Trophoblast cell (in vitro differentiated cells and primary cell): ENCODE data around the gene GRB14.
"Not testable (repeated sequence)": the region's sequence is repeated elsewhere in the genome, so short reads cannot be mapped to it uniquely, and the experiment has no call there.

Experiments
- DNase-seq, 2 donors: peaks; one replicate each; pipeline ENCODE4 v3.0.0-alpha.2; 2016
- H2AFZ ChIP-seq: 2 replicates; pipeline ENCODE4 v1.6.1; 2013; ENCODE audit warnings: low read length, moderate library complexity, mild to moderate bottlenecking; ENCODE audit not compliant: insufficient read depth, poor library complexity
- H2AK5ac ChIP-seq: 2 replicates; pipeline ENCODE4 v1.6.1; 2013; ENCODE audit warnings: mild to moderate bottlenecking, low read length
- H2BK120ac ChIP-seq: 2 replicates; pipeline ENCODE4 v1.6.1; 2013; ENCODE audit warnings: low read length, mild to moderate bottlenecking, moderate library complexity; ENCODE audit not compliant: insufficient read depth, poor library complexity
- H2BK12ac ChIP-seq: 2 replicates; pipeline ENCODE4 v1.6.1; 2013; ENCODE audit warnings: mild to moderate bottlenecking, low read length, moderate library complexity
- H2BK5ac ChIP-seq: 2 replicates; pipeline ENCODE4 v1.6.1; 2013; ENCODE audit warnings: low read length, low read depth, moderate library complexity, mild to moderate bottlenecking; ENCODE audit not compliant: poor library complexity
- H3K14ac ChIP-seq: 2 replicates; pipeline ENCODE4 v1.6.1; 2013; ENCODE audit warnings: mild to moderate bottlenecking, low read length
- H3K18ac ChIP-seq: 2 replicates; pipeline ENCODE4 v1.6.1; 2013; ENCODE audit warnings: mild to moderate bottlenecking, low read length
- H3K23ac ChIP-seq: 2 replicates; pipeline ENCODE4 v1.6.1; 2013; ENCODE audit warnings: low read length
- H3K27ac ChIP-seq: 2 replicates; pipeline ENCODE4 v1.5.1; 2013; ENCODE audit warnings: low read depth, mild to moderate bottlenecking, inconsistent platforms, low read length, moderate library complexity
- H3K27me3 ChIP-seq: 2 replicates; pipeline ENCODE4 v1.6.1; 2013; ENCODE audit warnings: inconsistent platforms, mild to moderate bottlenecking, low read length, moderate library complexity; ENCODE audit not compliant: insufficient read depth
- H3K36me3 ChIP-seq, 2 experiments: 1 replicate in 1 of 2; 2 replicates in 1 of 2; pipeline ENCODE4 v1.6.1; 2013; ENCODE audit warnings: low read length in 2 of 2, mild to moderate bottlenecking in 2 of 2, moderate library complexity in 1 of 2; ENCODE audit not compliant: insufficient read depth in 2 of 2, control insufficient read depth in 1 of 2
- H3K4ac ChIP-seq: 2 replicates; pipeline ENCODE4 v1.6.1; 2013; ENCODE audit warnings: low read depth, mild to moderate bottlenecking, low read length, moderate library complexity
- H3K4me1 ChIP-seq, 2 experiments: 1 replicate in 1 of 2; 2 replicates in 1 of 2; pipeline ENCODE4 v1.6.1; 2013; ENCODE audit warnings: low read length in 2 of 2, mild to moderate bottlenecking in 2 of 2, moderate library complexity in 1 of 2; ENCODE audit not compliant: insufficient read depth in 2 of 2, control insufficient read depth in 1 of 2
- H3K4me2 ChIP-seq: 2 replicates; pipeline ENCODE4 v1.6.1; 2013; ENCODE audit warnings: inconsistent platforms, mild to moderate bottlenecking, low read length, moderate library complexity
- H3K4me3 ChIP-seq: 2 replicates; pipeline ENCODE4 v1.5.1; 2013; ENCODE audit warnings: mild to moderate bottlenecking, low read depth, low read length, inconsistent platforms
- H3K79me1 ChIP-seq: one replicate; pipeline ENCODE4 v1.6.1; 2013; ENCODE audit warnings: low read length
- H3K79me2 ChIP-seq: 2 replicates; pipeline ENCODE4 v1.6.1; 2013; ENCODE audit warnings: low read length, mild to moderate bottlenecking; ENCODE audit not compliant: control insufficient read depth, insufficient read depth, poor library complexity
- H3K9ac ChIP-seq: 2 replicates; pipeline ENCODE4 v1.6.1; 2013; ENCODE audit warnings: mild to moderate bottlenecking, low read length
- H3K9me3 ChIP-seq: 2 replicates; pipeline ENCODE4 v1.6.1; 2013; ENCODE audit warnings: low read depth, mild to moderate bottlenecking, control low read depth, inconsistent platforms, low read length; ENCODE audit not compliant: insufficient read depth
- H4K12ac ChIP-seq: 2 replicates; pipeline ENCODE4 v1.6.1; 2013; ENCODE audit warnings: low read depth, mild to moderate bottlenecking, low read length, moderate library complexity
- H4K8ac ChIP-seq: 2 replicates; pipeline ENCODE4 v1.6.1; 2013; ENCODE audit warnings: low read depth, mild to moderate bottlenecking, low read length, moderate library complexity
- H4K91ac ChIP-seq: one replicate; pipeline ENCODE4 v1.6.1; 2013; ENCODE audit warnings: low read depth, mild to moderate bottlenecking, low read length, moderate library complexity
- WGBS: extraction: QIAGEN DNeasy Blood & Tissue Kit; methylation state at CpG from one replicate; pipeline ENCODE4 v1.1.7; 2013; ENCODE audit warnings: missing lambda C conversion rate; ENCODE audit not compliant: insufficient read length, insufficient coverage; ENCODE audit errors: extremely low coverage; 5-methylcytosine and 5-hydroxymethylcytosine counted together

GRB14 gene

GRCh38 chr2:164473021-164473420 is 148.3 kb downstream of the GRB14 start:
- Histone ChIP-seq H3K9ac (no peak overlapping the region), H3K23ac (no peak overlapping the region), H2AK5ac (no peak overlapping the region), H3K27ac (no peak overlapping the region), H3K4me2 (no peak overlapping the region), H3K4me1 (no peaks in the 10 kb centered on the region), H2BK12ac (no peak overlapping the region), H3K14ac (no peak overlapping the region), H2AFZ (no peak overlapping the region), H4K12ac (no peak overlapping the region), H3K4me3 (no peak overlapping the region), H3K79me1 (no peaks in the 10 kb centered on the region), H3K79me2 (no peaks in the 10 kb centered on the region), H3K27me3 (no peaks in the 10 kb centered on the region), H3K18ac (no peak overlapping the region), H2BK120ac (no peak overlapping the region), H4K8ac (no peak overlapping the region), H3K4ac (no peak overlapping the region), H3K9me3 (no peaks in the 10 kb centered on the region), H2BK5ac (no peak overlapping the region), H3K36me3 (no peaks in the 10 kb centered on the region), H4K91ac (no peak overlapping the region)
- no peak for DNase-seq
- no CpG with 5 or more reads among the region's 1 CpG for WGBS

GRCh38 chr2:164465047-164465446 is 156.2 kb downstream of the GRB14 start:
- not testable (repeated sequence) for DNase-seq, H3K79me2 ChIP-seq, H3K4me2 ChIP-seq, H3K27ac ChIP-seq, H3K36me3 ChIP-seq, H3K4me3 ChIP-seq, H3K9ac ChIP-seq, H4K91ac ChIP-seq, H3K4ac ChIP-seq, H3K18ac ChIP-seq, H3K27me3 ChIP-seq, H2AFZ ChIP-seq, H3K23ac ChIP-seq, H3K14ac ChIP-seq, H2BK5ac ChIP-seq, H4K8ac ChIP-seq, H3K9me3 ChIP-seq, H2BK120ac ChIP-seq, H3K79me1 ChIP-seq, H2BK12ac ChIP-seq, H4K12ac ChIP-seq, H2AK5ac ChIP-seq, H3K4me1 ChIP-seq
- WGBS: no CpG with 5 or more reads among the region's 2 CpGs

GRCh38 chr2:164464376-164464775 is 156.9 kb downstream of the GRB14 start:
- H3K18ac ChIP-seq: no peak overlapping the region
- no peak overlapping the region for H3K4ac ChIP-seq
- no peaks in the 10 kb centered on the region for H3K36me3 ChIP-seq
- no peak overlapping the region for H3K9ac ChIP-seq
- H4K8ac ChIP-seq: no peak overlapping the region
- H2AK5ac ChIP-seq: no peak overlapping the region
- no peak overlapping the region for H4K91ac ChIP-seq
- H2BK120ac ChIP-seq: no peak overlapping the region
- WGBS: no CpG with 5 or more reads among the region's 5 CpGs
- H3K9me3 ChIP-seq: no peaks in the 10 kb centered on the region
- no peaks in the 10 kb centered on the region for H3K27me3 ChIP-seq
- no peak overlapping the region for H3K14ac ChIP-seq
- no peaks in the 10 kb centered on the region for H3K4me1 ChIP-seq
- H2BK5ac ChIP-seq: no peak overlapping the region
- H3K4me2 ChIP-seq: no peak overlapping the region
- no peak overlapping the region for H3K4me3 ChIP-seq
- DNase-seq: no peak
- H3K79me1 ChIP-seq: no peaks in the 10 kb centered on the region
- no peak overlapping the region for H2BK12ac ChIP-seq
- H3K23ac ChIP-seq: no peak overlapping the region
- H4K12ac ChIP-seq: no peak overlapping the region
- no peak overlapping the region for H3K27ac ChIP-seq
- H3K79me2 ChIP-seq: no peaks in the 10 kb centered on the region
- H2AFZ ChIP-seq: no peak overlapping the region

GRCh38 chr2:164458792-164459191 is 162.5 kb downstream of the GRB14 start:
- Histone ChIP-seq H3K18ac (no peak overlapping the region), H4K12ac (no peak overlapping the region), H3K4me1 (no peaks in the 10 kb centered on the region), H2AK5ac (no peak overlapping the region), H2BK120ac (no peak overlapping the region), H3K9ac (no peak overlapping the region), H3K4ac (no peak overlapping the region), H3K23ac (no peak overlapping the region), H4K91ac (no peak overlapping the region), H2AFZ (no peak overlapping the region), H2BK12ac (no peak overlapping the region), H3K27me3 (no peaks in the 10 kb centered on the region), H3K79me1 (no peaks in the 10 kb centered on the region), H4K8ac (no peak overlapping the region), H2BK5ac (no peak overlapping the region), H3K14ac (no peak overlapping the region), H3K4me3 (no peak overlapping the region), H3K4me2 (no peak overlapping the region), H3K36me3 (no peaks in the 10 kb centered on the region), H3K9me3 (no peaks in the 10 kb centered on the region), H3K27ac (no peak overlapping the region), H3K79me2 (no peaks in the 10 kb centered on the region)
- WGBS: no CpG with 5 or more reads among the region's 2 CpGs
- no peak for DNase-seq
